HG03135 (cell line): ENCODE results near the gene C20orf204.

Experiments
- ATAC-seq: cut with Tn5 transposase; IDR thresholded peaks from one replicate; pipeline ENCODE4 v1.9.1; 2021; ENCODE audit warnings: mild to moderate bottlenecking, moderate library complexity; ENCODE audit not compliant: unreplicated experiment

C20orf204 gene

GRCh38 chr20:64055396-64055892, 19.5 kb downstream of the C20orf204 start:
- no peak for ATAC-seq

GRCh38 chr20:64055893-64056638, 20.1 kb downstream of the C20orf204 start:
- ATAC-seq = no peak

- no peak for ATAC-seq
Observed at GRCh38 chr20:64056639-64056888, 20.6 kb downstream of the C20orf204 start.

GRCh38 chr20:64056889-64057627, 21.1 kb downstream of the C20orf204 start:
- no peak for ATAC-seq

- no peak for ATAC-seq
Observed at GRCh38 chr20:64057628-64058498, 21.9 kb downstream of the C20orf204 start.

GRCh38 chr20:64058536-64058935, 22.6 kb downstream of the C20orf204 start:
- ATAC-seq = no peak

- no peak for ATAC-seq
Observed at GRCh38 chr20:64062276-64062595, 26.3 kb downstream of the C20orf204 start.

- peak; percentile 69 for ATAC-seq
Observed at GRCh38 chr20:64062596-64063388, 26.8 kb downstream of the C20orf204 start, which contains the start of gene TCEA2. Gene TCEA2, plus strand, starts transcription at chr20:64063198. Its CDS starts 115 bp downstream, at chr20:64063313.

- no peak for ATAC-seq
Observed at GRCh38 chr20:64063389-64064144, 27.6 kb downstream of the C20orf204 start.

- no peak for ATAC-seq
Observed at GRCh38 chr20:64064145-64064698, 28.2 kb downstream of the C20orf204 start.

GRCh38 chr20:64065062-64065973, 29.3 kb downstream of the C20orf204 start:
- no peak for ATAC-seq

GRCh38 chr20:64065974-64066343, 30.0 kb downstream of the C20orf204 start:
- ATAC-seq = peak; percentile 44

GRCh38 chr20:64067005-64067632, 31.1 kb downstream of the C20orf204 start:
- ATAC-seq = no peak

- no peak for ATAC-seq
Observed at GRCh38 chr20:64067733-64068307, 31.8 kb downstream of the C20orf204 start.

- no peak for ATAC-seq
Observed at GRCh38 chr20:64068386-64069208, 32.6 kb downstream of the C20orf204 start.

- no peak for ATAC-seq
Observed at GRCh38 chr20:64069209-64069613, 33.2 kb downstream of the C20orf204 start.
